ENCODE results near the gene LDB3. TPM values are rescaled to one million over a fixed set of nuclear protein-coding genes. Genes with fewer than 3 reads are reported as not detected.

LDB3 gene
- total RNA-seq, 6 donors from 2014 or later, result 0.67 to 2.1 (median 1.1) TPM

GRCh38 chr10:86716466-86716865 lies 48.2 kb downstream of the LDB3 start:
- no peaks in the 10 kb centered on the region for H3K27me3 ChIP-seq
- H3K27ac ChIP-seq, result no peak overlapping the region
- no peaks in the 10 kb centered on the region for H3K9me3 ChIP-seq
- DNase-seq (no peak), ATAC-seq (ENCODE audit: low FRiP score in 2 of 2) (peak in 1 of 2 donors; percentile 31)
- WGBS, 2 donors, result 93 to 96% methylated on average over 5 to 13 of the region's 13 CpGs
- TF ChIP-seq EP300 (IDR thresholded peaks at IDR 0.05) (no peak), POLR2AphosphoS5 (IDR thresholded peaks at IDR 0.05) (no peak), CTCF (IDR thresholded peaks at IDR 0.05) (no peak), POLR2A (IDR thresholded peaks at IDR 0.05) (no peak)
- peaks cover 6 to 12% (median 7%) of the 10 kb centered on the region in 4 donors for H3K4me1 ChIP-seq
- no peak overlapping the region for H3K4me3 ChIP-seq
- H3K36me3 ChIP-seq, result no peaks in the 10 kb centered on the region

GRCh38 chr10:86718556-86718955 lies 50.2 kb downstream of the LDB3 start:
- no peak for TF ChIP-seq EP300 (IDR thresholded peaks at IDR 0.05)
- TF ChIP-seq CTCF (IDR thresholded peaks at IDR 0.05), result no peak
- TF ChIP-seq POLR2AphosphoS5 (IDR thresholded peaks at IDR 0.05), result no peak
- TF ChIP-seq POLR2A (IDR thresholded peaks at IDR 0.05), result no peak
- H3K36me3 ChIP-seq, result no peaks in the 10 kb centered on the region
- no peak overlapping the region for H3K4me3 ChIP-seq
- H3K27me3 ChIP-seq, result no peaks in the 10 kb centered on the region
- 87 to 91% methylated on average over 7 to 8 of the region's 8 CpGs for WGBS, 2 donors
- no peak for DNase-seq
- no peaks in the 10 kb centered on the region for H3K9me3 ChIP-seq
- no peaks in the 10 kb centered on the region for H3K4me1 ChIP-seq
- ATAC-seq (ENCODE audit: low FRiP score in 2 of 2), result no peak
- no peak overlapping the region for H3K27ac ChIP-seq

GRCh38 chr10:86721232-86721631 lies 52.9 kb downstream of the LDB3 start:
- WGBS, 2 donors, result 86 to 91% methylated on average over 5 of the region's 5 CpGs

GRCh38 chr10:86723009-86723408 lies 54.7 kb downstream of the LDB3 start:
- no peak for DNase-seq
- WGBS, 2 donors, result 83 to 89% methylated on average over 2 of the region's 2 CpGs

More at GRCh38 chr10:86721232-86721631, 52.9 kb downstream of the LDB3 start:
- ATAC-seq (ENCODE audit: low FRiP score in 2 of 2) (no peak), DNase-seq (no peak)
- TF ChIP-seq POLR2A (IDR thresholded peaks at IDR 0.05) (no peak), EP300 (IDR thresholded peaks at IDR 0.05) (no peak), CTCF (IDR thresholded peaks at IDR 0.05) (no peak), POLR2AphosphoS5 (IDR thresholded peaks at IDR 0.05) (no peak)
- no peaks in the 10 kb centered on the region for H3K9me3 ChIP-seq
- no peak overlapping the region for H3K27ac ChIP-seq
- no peaks in the 10 kb centered on the region for H3K27me3 ChIP-seq
- H3K4me1 ChIP-seq, result no peaks in the 10 kb centered on the region
- H3K4me3 ChIP-seq, result no peak overlapping the region
- H3K36me3 ChIP-seq, result no peaks in the 10 kb centered on the region

More at GRCh38 chr10:86723009-86723408, 54.7 kb downstream of the LDB3 start:
- TF ChIP-seq CTCF (IDR thresholded peaks at IDR 0.05) (no peak), POLR2A (IDR thresholded peaks at IDR 0.05) (no peak), EP300 (IDR thresholded peaks at IDR 0.05) (no peak), POLR2AphosphoS5 (IDR thresholded peaks at IDR 0.05) (no peak)
- no peaks in the 10 kb centered on the region for H3K36me3 ChIP-seq
- no peak overlapping the region for H3K27ac ChIP-seq
- H3K9me3 ChIP-seq, result no peaks in the 10 kb centered on the region
- no peaks in the 10 kb centered on the region for H3K4me1 ChIP-seq
- no peak for ATAC-seq (ENCODE audit: low FRiP score in 2 of 2)
- H3K4me3 ChIP-seq, result no peak overlapping the region
- no peaks in the 10 kb centered on the region for H3K27me3 ChIP-seq

Measured in upper lobe of left lung (tissue), 6 donors.